PFSK-1 (cell line): ENCODE data around the gene PMPCA.

Source experiments
- FOXP2 ChIP-seq: optimal IDR thresholded peaks from 2 replicates; pipeline ENCODE3; 2011; ENCODE audit warnings: borderline replicate concordance, control low read depth, inconsistent platforms; ENCODE audit not compliant: insufficient read depth; ENCODE audit errors: extremely low read length, extremely low read depth
- POLR2AphosphoS5 ChIP-seq: IDR thresholded peaks from 2 replicates; pipeline ENCODE4 v1.6.1; 2012; ENCODE audit warnings: low read depth, mild to moderate bottlenecking, control low read depth, low read length, moderate library complexity
- SIN3A ChIP-seq: IDR thresholded peaks from 2 replicates; pipeline ENCODE4 v1.6.1; 2012; ENCODE audit warnings: mild to moderate bottlenecking, low read length, moderate library complexity, borderline replicate concordance; ENCODE audit not compliant: insufficient read depth
- TAF1 ChIP-seq: IDR thresholded peaks from 2 replicates; pipeline ENCODE4 v1.6.1; 2012; ENCODE audit warnings: low read length, control low read depth, borderline replicate concordance; ENCODE audit not compliant: insufficient read depth
- TF ChIP-seq, protein P1 (sequence below), 2 experiments: IDR thresholded peaks; 2 replicates each; pipeline versions ENCODE4 v1.6.1 to v1.8.0; 2011 to 2012; ENCODE audit warnings: low read depth in 2 of 2, low read length in 2 of 2, control low read depth in 1 of 2, inconsistent platforms in 1 of 2, mild to moderate bottlenecking in 1 of 2, moderate library complexity in 1 of 2; ENCODE audit not compliant: insufficient read depth in 1 of 2

PMPCA gene

DNA sequence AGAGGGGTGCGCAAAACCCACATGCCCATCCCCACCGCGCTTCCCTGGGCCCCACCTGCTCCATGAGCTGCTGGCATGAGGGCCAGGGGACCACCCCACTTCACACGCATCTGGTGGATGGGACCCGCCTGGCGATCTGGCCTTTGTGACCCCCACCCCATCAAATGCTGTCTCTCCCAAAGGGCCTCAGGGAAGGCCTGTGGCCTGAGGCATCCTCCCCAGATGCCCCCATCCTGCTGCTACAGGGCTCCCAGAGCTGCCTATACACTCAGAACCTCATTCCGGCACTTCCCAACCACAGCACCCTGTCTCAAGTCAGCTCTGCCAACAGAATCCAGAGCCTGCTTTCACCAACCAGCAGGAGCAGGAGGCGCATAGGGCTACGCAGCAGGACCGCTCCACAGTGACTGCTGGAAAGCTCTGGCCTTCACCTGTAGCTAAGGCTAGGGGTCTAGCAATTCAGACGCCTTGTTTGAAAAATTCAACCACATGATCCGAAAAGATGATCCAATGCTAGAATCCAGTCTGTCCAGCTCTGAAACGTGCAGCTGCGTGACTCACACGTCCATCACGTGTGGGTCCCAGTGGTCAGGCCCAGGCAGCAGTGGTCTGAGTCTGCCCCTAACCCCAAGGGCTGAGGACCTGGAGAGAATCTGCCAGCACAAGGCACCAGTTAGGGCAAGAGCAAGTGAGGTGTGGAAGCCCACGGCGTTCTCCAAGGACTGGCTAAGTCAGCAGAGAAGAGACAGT, 9.1 kb upstream of the PMPCA start:
- TF ChIP-seq, protein P1, sequence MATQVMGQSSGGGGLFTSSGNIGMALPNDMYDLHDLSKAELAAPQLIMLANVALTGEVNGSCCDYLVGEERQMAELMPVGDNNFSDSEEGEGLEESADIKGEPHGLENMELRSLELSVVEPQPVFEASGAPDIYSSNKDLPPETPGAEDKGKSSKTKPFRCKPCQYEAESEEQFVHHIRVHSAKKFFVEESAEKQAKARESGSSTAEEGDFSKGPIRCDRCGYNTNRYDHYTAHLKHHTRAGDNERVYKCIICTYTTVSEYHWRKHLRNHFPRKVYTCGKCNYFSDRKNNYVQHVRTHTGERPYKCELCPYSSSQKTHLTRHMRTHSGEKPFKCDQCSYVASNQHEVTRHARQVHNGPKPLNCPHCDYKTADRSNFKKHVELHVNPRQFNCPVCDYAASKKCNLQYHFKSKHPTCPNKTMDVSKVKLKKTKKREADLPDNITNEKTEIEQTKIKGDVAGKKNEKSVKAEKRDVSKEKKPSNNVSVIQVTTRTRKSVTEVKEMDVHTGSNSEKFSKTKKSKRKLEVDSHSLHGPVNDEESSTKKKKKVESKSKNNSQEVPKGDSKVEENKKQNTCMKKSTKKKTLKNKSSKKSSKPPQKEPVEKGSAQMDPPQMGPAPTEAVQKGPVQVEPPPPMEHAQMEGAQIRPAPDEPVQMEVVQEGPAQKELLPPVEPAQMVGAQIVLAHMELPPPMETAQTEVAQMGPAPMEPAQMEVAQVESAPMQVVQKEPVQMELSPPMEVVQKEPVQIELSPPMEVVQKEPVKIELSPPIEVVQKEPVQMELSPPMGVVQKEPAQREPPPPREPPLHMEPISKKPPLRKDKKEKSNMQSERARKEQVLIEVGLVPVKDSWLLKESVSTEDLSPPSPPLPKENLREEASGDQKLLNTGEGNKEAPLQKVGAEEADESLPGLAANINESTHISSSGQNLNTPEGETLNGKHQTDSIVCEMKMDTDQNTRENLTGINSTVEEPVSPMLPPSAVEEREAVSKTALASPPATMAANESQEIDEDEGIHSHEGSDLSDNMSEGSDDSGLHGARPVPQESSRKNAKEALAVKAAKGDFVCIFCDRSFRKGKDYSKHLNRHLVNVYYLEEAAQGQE (IDR thresholded peaks at IDR 0.05; ENCODE audit: insufficient read depth in 1 of 2, low read depth in 2 of 2, low read length in 2 of 2): no peak
- TF ChIP-seq TAF1 (no peak), POLR2AphosphoS5 (peak; percentile 9; the same call in 1 of the 2 replicates), SIN3A (no peak), FOXP2 (no peak)

DNA sequence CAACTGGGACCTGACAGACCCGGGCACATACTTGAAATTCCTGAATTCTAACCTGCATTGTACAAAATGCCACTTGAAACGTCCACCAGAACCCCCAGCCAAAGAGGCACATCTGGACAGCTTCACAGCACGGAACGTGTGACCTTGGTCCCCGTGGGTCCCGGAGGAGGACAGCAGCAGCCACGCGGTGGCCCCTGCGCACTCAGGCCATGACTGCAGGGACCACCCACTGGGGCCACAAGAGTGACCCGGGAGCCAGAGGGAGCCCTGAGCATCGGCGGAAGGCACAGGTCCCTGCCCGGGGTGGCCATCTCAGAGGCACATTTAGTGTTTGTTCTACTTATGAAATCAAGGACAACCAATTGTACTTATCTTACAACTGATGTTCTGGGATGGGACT, 8.4 kb upstream of the PMPCA start:
- no peak for TF ChIP-seq TAF1
- no peak for TF ChIP-seq POLR2AphosphoS5
- TF ChIP-seq FOXP2: no peak
- TF ChIP-seq, protein P1 (IDR thresholded peaks at IDR 0.05; ENCODE audit: insufficient read depth in 1 of 2, low read depth in 2 of 2, low read length in 2 of 2): no peak
- no peak for TF ChIP-seq SIN3A

DNA sequence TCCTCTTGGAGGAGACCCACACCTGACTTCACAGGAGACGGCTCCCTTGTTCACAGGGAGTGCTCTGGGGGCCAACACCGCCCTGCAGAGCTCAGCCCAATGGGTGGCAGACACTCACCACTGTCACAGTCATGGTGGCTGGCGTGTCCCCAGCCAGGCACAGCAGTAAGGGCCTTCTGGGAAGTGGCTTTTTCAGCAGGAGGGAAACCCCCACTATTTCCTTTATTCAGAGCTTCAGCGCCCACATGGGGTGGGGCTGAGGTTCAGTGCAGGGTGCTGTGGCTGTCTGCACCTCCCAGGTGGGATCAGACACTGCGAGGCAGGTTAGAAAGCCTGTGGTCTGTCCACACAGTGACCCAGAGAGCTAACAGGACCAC, 6.9 kb upstream of the PMPCA start:
- TF ChIP-seq TAF1 (no peak), FOXP2 (no peak), SIN3A (no peak), POLR2AphosphoS5 (no peak)
- TF ChIP-seq, protein P1 (IDR thresholded peaks at IDR 0.05; ENCODE audit: insufficient read depth in 1 of 2, low read depth in 2 of 2, low read length in 2 of 2): no peak

DNA sequence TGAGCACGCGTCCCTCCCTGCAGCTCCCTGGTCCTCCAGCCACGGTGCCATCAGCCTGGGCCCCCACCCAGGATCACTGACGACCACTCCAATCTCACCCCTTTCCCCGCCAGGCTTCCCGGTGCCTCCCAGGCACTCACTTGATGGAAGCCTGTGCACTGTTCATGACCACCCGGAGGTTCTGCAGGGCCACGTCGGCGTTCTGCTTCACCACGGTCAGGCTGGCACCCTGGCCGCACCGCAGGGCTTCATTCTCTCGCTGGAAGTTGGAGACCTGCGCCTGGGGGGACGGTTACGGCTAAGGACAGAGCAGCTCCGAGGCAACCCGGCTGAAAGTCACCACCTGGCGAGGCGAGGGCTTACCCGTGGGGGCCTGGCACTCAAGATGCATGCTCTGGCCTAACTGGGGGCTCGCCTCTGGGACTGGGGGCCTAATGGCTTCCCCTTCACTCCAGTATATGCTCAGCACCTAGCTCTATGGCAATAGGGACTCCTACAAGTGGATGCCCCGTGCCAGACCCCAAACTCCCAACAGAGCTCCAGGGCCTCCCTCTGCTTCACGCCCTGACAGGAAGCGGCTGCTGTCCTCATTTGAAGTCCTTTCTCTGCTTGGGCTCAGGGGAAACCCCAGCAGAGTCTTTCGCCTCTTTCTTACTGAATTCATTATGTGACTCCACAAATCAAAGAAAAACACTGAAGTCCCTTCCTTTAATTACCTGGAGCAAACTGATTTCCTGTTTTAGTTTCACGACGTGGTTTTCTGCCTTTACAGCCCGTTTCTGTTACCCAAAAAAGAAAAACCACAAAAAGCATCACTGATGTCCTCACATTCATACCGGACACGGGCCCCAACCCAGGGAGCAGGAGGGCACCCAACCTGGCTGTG, 6.3 kb upstream of the PMPCA start:
- TF ChIP-seq SIN3A (no peak), POLR2AphosphoS5 (no peak), TAF1 (no peak), FOXP2 (no peak)
- TF ChIP-seq, protein P1 (IDR thresholded peaks at IDR 0.05; ENCODE audit: insufficient read depth in 1 of 2, low read depth in 2 of 2, low read length in 2 of 2): no peak
